Measurements from ENCODE around the gene TMEM98. TPM values are rescaled to one million over a fixed set of nuclear protein-coding genes. Genes with fewer than 3 reads are reported as not detected.
"Not testable (repeated sequence)": the region's sequence is repeated elsewhere in the genome, so short reads cannot be mapped to it uniquely, and the experiment has no call there.

TMEM98 gene
- total RNA-seq, 2 experiments from 2014 or later: 0.17 to 0.58 TPM

GRCh38 chr17:32919876-32920275 is 8.1 kb upstream of the TMEM98 start:
- H3K9me3 Mint-ChIP-seq; H3K4me3 Mint-ChIP-seq; H3K27me3 Mint-ChIP-seq; H3K36me3 Mint-ChIP-seq (ENCODE audit: low read depth); POLR2A ChIA-PET; H3K27ac Mint-ChIP-seq; DNase-seq: not testable (repeated sequence)
- H3K4me1 Mint-ChIP-seq: peaks cover 22% of the 10 kb centered on the region
- CTCF ChIA-PET: interaction anchor here (0.6 to 2.1 kb wide), 2 partner anchors 43 to 246 kb away, joined by 3 to 6 read pairs; partner anchors contain the start of gene MYO1D

GRCh38 chr17:32920293-32920692 is 7.7 kb upstream of the TMEM98 start:
- H3K27me3 Mint-ChIP-seq: peaks cover 6% of the 10 kb centered on the region
- no peaks in the 10 kb centered on the region for H3K36me3 Mint-ChIP-seq (ENCODE audit: low read depth)
- ChIA-PET POLR2A (no interaction called here), CTCF (interaction anchor here (0.6 to 2.1 kb wide), 5 partner anchors 42 to 1010 kb away, joined by 3 to 6 read pairs (median 3); partner anchors contain the start of gene MYO1D)
- H3K9me3 Mint-ChIP-seq: no peaks in the 10 kb centered on the region
- H3K27ac Mint-ChIP-seq: no peak overlapping the region
- H3K4me3 Mint-ChIP-seq: no peak overlapping the region
- peaks cover 17% of the 10 kb centered on the region for H3K4me1 Mint-ChIP-seq
- no peak for DNase-seq

- DNase-seq: no peak
- Mint-ChIP-seq H3K4me3 (no peak overlapping the region), H3K9me3 (no peaks in the 10 kb centered on the region), H3K36me3 (ENCODE audit: low read depth) (no peaks in the 10 kb centered on the region), H3K27ac (no peak overlapping the region), H3K27me3 (peaks cover 13% of the 10 kb centered on the region), H3K4me1 (peaks cover 10% of the 10 kb centered on the region)
- POLR2A ChIA-PET: interaction anchor here (0.7 kb wide), 1 partner anchor 258 kb away, joined by 3 read pairs; no protein-coding TSS in a partner anchor
- CTCF ChIA-PET: interaction anchor here (2.1 kb wide), 1 partner anchor 44 kb away, joined by 6 read pairs; the partner anchor contains the start of gene MYO1D
Measured at GRCh38 chr17:32921017-32921416, 6.9 kb upstream of the TMEM98 start.

- H3K27ac Mint-ChIP-seq; H3K4me1 Mint-ChIP-seq; DNase-seq; H3K36me3 Mint-ChIP-seq (ENCODE audit: low read depth); H3K9me3 Mint-ChIP-seq; POLR2A ChIA-PET; H3K4me3 Mint-ChIP-seq: not testable (repeated sequence)
- CTCF ChIA-PET: interaction anchor here (1.1 to 1.5 kb wide), 2 partner anchors 12 to 28 kb away, joined by 3 read pairs; no protein-coding TSS in a partner anchor
- peaks cover 27% of the 10 kb centered on the region for H3K27me3 Mint-ChIP-seq
Measured at GRCh38 chr17:32923905-32924304, 4.0 kb upstream of the TMEM98 start.

GRCh38 chr17:32926183-32926582 is 1.8 kb upstream of the TMEM98 start:
- no peak overlapping the region for H3K27ac Mint-ChIP-seq
- no peaks in the 10 kb centered on the region for H3K9me3 Mint-ChIP-seq
- POLR2A ChIA-PET: no interaction called here
- no peak overlapping the region for H3K4me3 Mint-ChIP-seq
- peaks cover 29% of the 10 kb centered on the region for H3K27me3 Mint-ChIP-seq
- CTCF ChIA-PET: no interaction called here
- H3K36me3 Mint-ChIP-seq (ENCODE audit: low read depth): no peaks in the 10 kb centered on the region
- no peak for DNase-seq
- H3K4me1 Mint-ChIP-seq: peaks cover 1% of the 10 kb centered on the region

GRCh38 chr17:32926789-32927188 is 1.2 kb upstream of the TMEM98 start:
- DNase-seq; POLR2A ChIA-PET; CTCF ChIA-PET; H3K4me3 Mint-ChIP-seq; H3K27ac Mint-ChIP-seq; H3K36me3 Mint-ChIP-seq (ENCODE audit: low read depth); H3K9me3 Mint-ChIP-seq; H3K4me1 Mint-ChIP-seq: not testable (repeated sequence)
- peaks cover 36% of the 10 kb centered on the region for H3K27me3 Mint-ChIP-seq

- DNase-seq: no peak
- H3K36me3 Mint-ChIP-seq (ENCODE audit: low read depth): no peaks in the 10 kb centered on the region
- no peaks in the 10 kb centered on the region for H3K9me3 Mint-ChIP-seq
- peaks cover 1% of the 10 kb centered on the region for H3K4me1 Mint-ChIP-seq
- ChIA-PET CTCF (no interaction called here), POLR2A (no interaction called here)
- peak overlapping the region; percentile 11 for H3K4me3 Mint-ChIP-seq
- peaks cover 37% of the 10 kb centered on the region for H3K27me3 Mint-ChIP-seq
- H3K27ac Mint-ChIP-seq: no peak overlapping the region
Measured at GRCh38 chr17:32927201-32927723, 691 bp upstream of the TMEM98 start.

GRCh38 chr17:32928586-32929535 is 908 bp downstream of the TMEM98 start:
- H3K27me3 Mint-ChIP-seq: peaks cover 40% of the 10 kb centered on the region
- H3K27ac Mint-ChIP-seq: no peak overlapping the region
- no peak overlapping the region for H3K4me3 Mint-ChIP-seq
- no peaks in the 10 kb centered on the region for H3K9me3 Mint-ChIP-seq
- H3K4me1 Mint-ChIP-seq: peaks cover 1% of the 10 kb centered on the region
- no peak for DNase-seq
- POLR2A ChIA-PET: no interaction called here
- no peaks in the 10 kb centered on the region for H3K36me3 Mint-ChIP-seq (ENCODE audit: low read depth)
- CTCF ChIA-PET: interaction anchor here (0.5 to 1.7 kb wide), 6 partner anchors 12 to 870 kb away, joined by 3 to 5 read pairs (median 4); no protein-coding TSS in a partner anchor

GRCh38 chr17:32929588-32929987 is 1.6 kb downstream of the TMEM98 start:
- ChIA-PET POLR2A (no interaction called here), CTCF (interaction anchor here (0.5 to 1.5 kb wide), 5 partner anchors 13 to 1806 kb away, joined by 3 to 5 read pairs (median 4); no protein-coding TSS in a partner anchor)
- Mint-ChIP-seq H3K36me3 (ENCODE audit: low read depth) (no peaks in the 10 kb centered on the region), H3K9me3 (no peaks in the 10 kb centered on the region), H3K27ac (no peak overlapping the region), H3K4me3 (no peak overlapping the region), H3K4me1 (peaks cover 1% of the 10 kb centered on the region), H3K27me3 (peaks cover 42% of the 10 kb centered on the region)
- DNase-seq: no peak

- peaks cover 41% of the 10 kb centered on the region for H3K27me3 Mint-ChIP-seq
Measured at GRCh38 chr17:32930512-32930911, 2.6 kb downstream of the TMEM98 start.

GRCh38 chr17:32931686-32932085 is 3.7 kb downstream of the TMEM98 start:
- ChIA-PET POLR2A (no interaction called here), CTCF (interaction anchor here (0.7 to 1.5 kb wide), 2 partner anchors 16 to 53 kb away, joined by 3 to 4 read pairs; no protein-coding TSS in a partner anchor)
- H3K4me1 Mint-ChIP-seq: peaks cover 1% of the 10 kb centered on the region
- H3K36me3 Mint-ChIP-seq (ENCODE audit: low read depth): no peaks in the 10 kb centered on the region
- H3K9me3 Mint-ChIP-seq: no peaks in the 10 kb centered on the region
- no peak overlapping the region for H3K27ac Mint-ChIP-seq
- no peak for DNase-seq
- H3K4me3 Mint-ChIP-seq: no peak overlapping the region
- peaks cover 35% of the 10 kb centered on the region for H3K27me3 Mint-ChIP-seq

More at GRCh38 chr17:32930512-32930911, 2.6 kb downstream of the TMEM98 start:
- Mint-ChIP-seq H3K36me3 (ENCODE audit: low read depth) (no peaks in the 10 kb centered on the region), H3K4me3 (no peak overlapping the region), H3K27ac (no peak overlapping the region), H3K4me1 (peaks cover 1% of the 10 kb centered on the region), H3K9me3 (no peaks in the 10 kb centered on the region)
- no peak for DNase-seq
- ChIA-PET POLR2A (no interaction called here), CTCF (no interaction called here)

- H3K9me3 Mint-ChIP-seq: no peaks in the 10 kb centered on the region
- DNase-seq: no peak
- ChIA-PET CTCF (interaction anchor here (1.3 to 1.8 kb wide), 2 partner anchors 18 to 57 kb away, joined by 3 to 5 read pairs; partner anchors contain the start of gene MYO1D), POLR2A (no interaction called here)
- H3K4me3 Mint-ChIP-seq: no peak overlapping the region
- no peak overlapping the region for H3K27ac Mint-ChIP-seq
- peaks cover 32% of the 10 kb centered on the region for H3K27me3 Mint-ChIP-seq
- H3K4me1 Mint-ChIP-seq: peaks cover 2% of the 10 kb centered on the region
- no peaks in the 10 kb centered on the region for H3K36me3 Mint-ChIP-seq (ENCODE audit: low read depth)
Measured at GRCh38 chr17:32933881-32934280, 5.9 kb downstream of the TMEM98 start.

GRCh38 chr17:32935726-32936125 is 7.8 kb downstream of the TMEM98 start:
- Mint-ChIP-seq H3K4me1 (peaks cover 2% of the 10 kb centered on the region), H3K4me3 (no peak overlapping the region), H3K27me3 (peaks cover 33% of the 10 kb centered on the region), H3K36me3 (ENCODE audit: low read depth) (no peaks in the 10 kb centered on the region), H3K9me3 (no peaks in the 10 kb centered on the region), H3K27ac (no peak overlapping the region)
- ChIA-PET POLR2A (no interaction called here), CTCF (interaction anchor here (0.5 to 2.2 kb wide), 10 partner anchors 11 to 815 kb away, joined by 3 to 19 read pairs (median 4); partner anchors contain the start of gene MYO1D)
- DNase-seq: no peak

All from activated CD4-positive, alpha-beta T cell treated with anti-CD3 and anti-CD28 coated beads, Interleukin-2, amount 10 ng/mL, durations not matched to agents 7 days and 5 days (primary cell).